ENCODE results near the gene NTMT1. TPM values are rescaled to one million over a fixed set of nuclear protein-coding genes. Genes with fewer than 3 reads are reported as not detected.

Gene NTMT1
- total and polyA plus RNA-seq, 4 donors: 14.3 to 54.7 (median 33.2) TPM

- Histone ChIP-seq H3K9me3 (ENCODE audit: control insufficient read depth in 4 of 4, insufficient read depth in 3 of 4, low read length in 3 of 4) (no peaks in the 10 kb centered on the region), H3K9ac (ENCODE audit: insufficient read depth in 1 of 2, low read length in 2 of 2) (peak overlapping the region; percentile 5 to 53), H3K36me3 (ENCODE audit: control insufficient read depth in 4 of 4, insufficient read depth in 4 of 4, low read length in 4 of 4) (no peaks in the 10 kb centered on the region), H3K4me1 (ENCODE audit: control insufficient read depth in 5 of 5, insufficient read depth in 5 of 5, low read length in 5 of 5) (peaks cover 0 to 49% (median 17%) of the 10 kb centered on the region in 5 donors), H3K4me3 (peak overlapping the region; percentile 29), H3K27ac (ENCODE audit: low read depth in 1 of 2, low read length in 1 of 2) (peak overlapping the region; percentile 52 to 75), H3K27me3 (ENCODE audit: control insufficient read depth in 3 of 3, insufficient read depth in 3 of 3, low read length in 2 of 3) (no peaks in the 10 kb centered on the region)
- DNase-seq: peak; percentile 91 to 95 (median 93)
- peak; percentile 67 for ATAC-seq (ENCODE audit: insufficient read depth, low FRiP score)
- TF ChIP-seq CTCF (IDR thresholded peaks at IDR 0.05; ENCODE audit: control extremely low read depth, extremely low read depth): no peak
- WGBS, 2 donors: 1 to 3% methylated on average over 52 to 57 of the region's 57 CpGs
These were observed 28.4 kb upstream of the NTMT1 start for GRCh38 chr9:129597355-129598088.

GRCh38 chr9:129598089-129598596 is 27.8 kb upstream of the NTMT1 start:
- no peaks in the 10 kb centered on the region for H3K9me3 ChIP-seq (ENCODE audit: control insufficient read depth in 4 of 4, insufficient read depth in 3 of 4, low read length in 3 of 4)
- H3K36me3 ChIP-seq (ENCODE audit: control insufficient read depth in 4 of 4, insufficient read depth in 4 of 4, low read length in 4 of 4): no peaks in the 10 kb centered on the region
- no peak for TF ChIP-seq CTCF (IDR thresholded peaks at IDR 0.05; ENCODE audit: control extremely low read depth, extremely low read depth)
- 35 to 52% methylated on average over 14 of the region's 14 CpGs for WGBS, 2 donors
- peaks cover 0 to 51% (median 17%) of the 10 kb centered on the region in 5 donors for H3K4me1 ChIP-seq (ENCODE audit: control insufficient read depth in 5 of 5, insufficient read depth in 5 of 5, low read length in 5 of 5)
- no peaks in the 10 kb centered on the region for H3K27me3 ChIP-seq (ENCODE audit: control insufficient read depth in 3 of 3, insufficient read depth in 3 of 3, low read length in 2 of 3)
- peak overlapping the region; percentile 5 to 53 for H3K9ac ChIP-seq (ENCODE audit: insufficient read depth in 1 of 2, low read length in 2 of 2)
- no peak for DNase-seq
- H3K4me3 ChIP-seq: no peak overlapping the region
- H3K27ac ChIP-seq (ENCODE audit: low read depth in 1 of 2, low read length in 1 of 2): peak overlapping the region; percentile 52 to 75
- ATAC-seq (ENCODE audit: insufficient read depth, low FRiP score): no peak

- Histone ChIP-seq H3K27me3 (ENCODE audit: control insufficient read depth in 3 of 3, insufficient read depth in 3 of 3, low read length in 2 of 3) (no peaks in the 10 kb centered on the region), H3K4me1 (ENCODE audit: control insufficient read depth in 5 of 5, insufficient read depth in 5 of 5, low read length in 5 of 5) (peaks cover 0 to 35% (median 12%) of the 10 kb centered on the region in 5 donors), H3K9me3 (ENCODE audit: control insufficient read depth in 4 of 4, insufficient read depth in 3 of 4, low read length in 3 of 4) (no peaks in the 10 kb centered on the region), H3K4me3 (no peak overlapping the region), H3K27ac (ENCODE audit: low read depth in 1 of 2, low read length in 1 of 2) (no peak overlapping the region), H3K9ac (ENCODE audit: insufficient read depth in 1 of 2, low read length in 2 of 2) (no peak overlapping the region), H3K36me3 (ENCODE audit: control insufficient read depth in 4 of 4, insufficient read depth in 4 of 4, low read length in 4 of 4) (no peaks in the 10 kb centered on the region)
- no peak for ATAC-seq (ENCODE audit: insufficient read depth, low FRiP score)
- no peak for DNase-seq
- no peak for TF ChIP-seq CTCF (IDR thresholded peaks at IDR 0.05; ENCODE audit: control extremely low read depth, extremely low read depth)
- 80 to 83% methylated on average over 9 of the region's 9 CpGs for WGBS, 2 donors
These were observed 24.8 kb upstream of the NTMT1 start for GRCh38 chr9:129601082-129601674.
